Measurements from ENCODE around the gene TMC4.

- TF ChIP-seq CTCF (IDR thresholded peaks at IDR 0.05) (no peak), POLR2A (IDR thresholded peaks at IDR 0.05) (no peak), EP300 (IDR thresholded peaks at IDR 0.05) (no peak)
Observed at GRCh38 chr19:54162241-54162805, 10.6 kb downstream of the TMC4 start.

Measured in ovary (tissue), 3 donors.